Right atrium auricular region (tissue), 2 donors: ENCODE data around the gene CYTH1. TPM values are rescaled to one million over a fixed set of nuclear protein-coding genes. Genes with fewer than 3 reads are reported as not detected.

Experiments used
- DNase-seq: peaks from one replicate; pipeline ENCODE4 v3.0.0-alpha.2; 2019; ENCODE audit warnings: low spot score
- H3K27ac ChIP-seq, 2 donors: fragments of 200-600 bp; sonication (generic); 1 replicate in 1 of 2; 2 replicates in 1 of 2; pipeline ENCODE4 v1.5.1; 2016 to 2019
- H3K27me3 ChIP-seq, 2 donors: fragments of 200-600 bp; sonication (generic); one replicate each; pipeline versions ENCODE4 v1.5.1 to v1.6.0; 2017 to 2019
- H3K36me3 ChIP-seq: fragments of 200-600 bp; sonication (generic); one replicate; pipeline ENCODE4 v1.5.1; 2016
- H3K4me1 ChIP-seq, 2 donors: fragments of 200-600 bp; sonication (generic); one replicate each; pipeline versions ENCODE4 v1.5.1 to v1.6.0; 2017 to 2019
- H3K4me3 ChIP-seq, 2 donors: fragments of 200-600 bp; sonication (generic); 1 replicate in 1 of 2; 2 replicates in 1 of 2; pipeline ENCODE4 v1.5.1; 2017 to 2019; ENCODE audit warnings: mild to moderate bottlenecking in 1 of 2, moderate library complexity in 1 of 2
- H3K9me3 ChIP-seq, 2 donors: fragments of 200-600 bp; sonication (generic); one replicate each; pipeline ENCODE4 v1.5.1; 2019
- total RNA-seq, 2 donors: library from RNA; depleted of rRNA; stranded (reverse); fragments of >200 nt; gene quantifications; one replicate each; pipeline ENCODE4 v1.1.0, GENCODE V29; 2016
- TF ChIP-seq, protein P1 (sequence below), 2 donors: fragments of 200-600 bp; sonication (generic); IDR thresholded peaks; one replicate each; pipeline ENCODE4 v1.5.1; 2019; ENCODE audit warnings: antibody characterized with exemption in 2 of 2

Gene CYTH1
- total RNA-seq, 2 donors from 2014 or later = 23.8 to 31.0 TPM

DNA sequence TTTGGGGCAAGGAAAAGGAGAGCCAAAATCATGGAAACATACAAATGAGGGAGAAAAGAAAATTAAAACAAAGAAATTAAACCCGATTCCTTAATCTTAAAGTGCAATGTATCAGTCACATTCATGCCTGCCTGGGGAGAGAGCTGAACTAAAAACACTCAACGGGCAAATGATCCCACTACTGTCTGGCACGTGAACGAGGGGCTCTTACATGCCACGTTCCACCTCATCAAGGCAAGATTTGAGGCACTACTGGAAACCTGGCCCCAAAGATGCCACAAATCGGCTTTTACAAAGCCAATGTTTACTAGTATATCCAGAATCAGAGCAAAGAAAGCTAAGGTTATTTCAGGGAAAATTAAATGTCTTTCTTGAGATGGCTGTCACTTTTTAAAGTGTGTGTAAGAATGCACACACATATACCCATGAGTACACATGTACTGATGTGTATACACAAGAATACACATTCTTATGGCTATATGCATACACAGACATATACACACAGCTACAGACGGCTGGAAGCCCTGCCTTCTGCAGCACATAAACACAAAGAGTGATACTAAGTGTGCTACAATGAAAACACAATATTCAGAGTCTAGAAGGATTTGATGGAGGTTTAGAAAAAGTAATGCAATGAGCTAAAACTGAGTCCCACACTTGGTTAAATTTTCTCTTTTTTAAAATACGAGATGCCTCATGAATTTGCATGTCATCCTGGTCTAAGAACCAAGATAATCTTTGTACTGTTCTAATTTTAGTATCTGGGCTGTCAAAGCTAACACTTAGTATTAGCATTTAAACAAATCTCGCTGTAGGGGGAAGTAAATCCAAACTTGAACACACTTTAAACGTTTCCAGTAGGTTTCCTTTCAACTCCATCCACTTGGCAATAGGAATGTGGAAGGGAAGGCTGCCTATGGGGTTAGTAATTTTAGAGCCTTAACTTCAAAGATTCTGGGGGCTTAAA lies 85.8 kb downstream of the CYTH1 start:
- peaks cover 65% of the 10 kb centered on the region for H3K36me3 ChIP-seq

DNA sequence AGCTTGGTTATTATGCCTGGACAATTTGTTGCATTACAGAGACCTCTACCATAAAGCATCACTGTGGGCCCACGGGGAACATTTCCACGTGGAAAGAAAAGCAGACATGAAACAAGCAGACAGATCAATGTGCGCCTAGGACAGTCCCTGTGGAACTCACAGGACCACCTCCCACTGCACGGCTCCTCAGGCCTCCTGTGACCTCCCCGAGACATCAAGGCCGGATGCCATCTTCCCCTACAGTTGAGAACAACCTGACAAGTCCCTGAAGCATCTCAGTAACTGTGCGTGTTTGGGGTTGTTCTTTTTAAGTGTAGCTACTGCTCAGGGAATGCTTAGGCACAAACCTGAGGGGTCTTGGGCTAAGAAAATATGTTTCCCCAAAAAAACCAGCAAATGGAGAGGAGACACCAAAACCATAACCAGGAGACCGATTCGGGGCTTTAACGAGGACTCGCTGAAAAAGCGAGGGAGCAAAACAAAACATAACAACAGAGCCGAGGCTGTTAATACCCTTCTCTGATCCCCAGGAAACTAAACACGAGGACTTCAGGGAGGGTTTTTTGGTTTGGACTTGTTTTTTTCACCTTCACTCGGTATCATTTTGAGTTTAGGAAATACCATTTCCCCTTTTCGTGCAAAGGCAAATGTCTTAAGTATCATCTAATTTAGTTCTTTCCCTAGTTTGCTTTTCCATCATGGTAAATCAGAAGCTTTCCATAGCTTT lies 87.1 kb downstream of the CYTH1 start:
- Histone ChIP-seq H3K9me3 (no peaks in the 10 kb centered on the region), H3K36me3 (peaks cover 58% of the 10 kb centered on the region), H3K4me3 (no peak overlapping the region), H3K4me1 (peaks cover 0 to 16% of the 10 kb centered on the region in 2 donors), H3K27ac (no peak overlapping the region), H3K27me3 (no peaks in the 10 kb centered on the region)
- TF ChIP-seq, protein P1, sequence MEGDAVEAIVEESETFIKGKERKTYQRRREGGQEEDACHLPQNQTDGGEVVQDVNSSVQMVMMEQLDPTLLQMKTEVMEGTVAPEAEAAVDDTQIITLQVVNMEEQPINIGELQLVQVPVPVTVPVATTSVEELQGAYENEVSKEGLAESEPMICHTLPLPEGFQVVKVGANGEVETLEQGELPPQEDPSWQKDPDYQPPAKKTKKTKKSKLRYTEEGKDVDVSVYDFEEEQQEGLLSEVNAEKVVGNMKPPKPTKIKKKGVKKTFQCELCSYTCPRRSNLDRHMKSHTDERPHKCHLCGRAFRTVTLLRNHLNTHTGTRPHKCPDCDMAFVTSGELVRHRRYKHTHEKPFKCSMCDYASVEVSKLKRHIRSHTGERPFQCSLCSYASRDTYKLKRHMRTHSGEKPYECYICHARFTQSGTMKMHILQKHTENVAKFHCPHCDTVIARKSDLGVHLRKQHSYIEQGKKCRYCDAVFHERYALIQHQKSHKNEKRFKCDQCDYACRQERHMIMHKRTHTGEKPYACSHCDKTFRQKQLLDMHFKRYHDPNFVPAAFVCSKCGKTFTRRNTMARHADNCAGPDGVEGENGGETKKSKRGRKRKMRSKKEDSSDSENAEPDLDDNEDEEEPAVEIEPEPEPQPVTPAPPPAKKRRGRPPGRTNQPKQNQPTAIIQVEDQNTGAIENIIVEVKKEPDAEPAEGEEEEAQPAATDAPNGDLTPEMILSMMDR (IDR thresholded peaks at IDR 0.05) = no peak
- DNase-seq = no peak

More for the DNA sequence above, 85.8 kb downstream of the CYTH1 start:
- H3K4me1 ChIP-seq = peaks cover 0 to 16% of the 10 kb centered on the region in 2 donors
- no peak overlapping the region for H3K4me3 ChIP-seq
- no peak for DNase-seq
- H3K27ac ChIP-seq = peak overlapping the region; percentile 19 to 36
- H3K9me3 ChIP-seq = no peaks in the 10 kb centered on the region
- no peaks in the 10 kb centered on the region for H3K27me3 ChIP-seq
- TF ChIP-seq, protein P1 (IDR thresholded peaks at IDR 0.05) = no peak

DNA sequence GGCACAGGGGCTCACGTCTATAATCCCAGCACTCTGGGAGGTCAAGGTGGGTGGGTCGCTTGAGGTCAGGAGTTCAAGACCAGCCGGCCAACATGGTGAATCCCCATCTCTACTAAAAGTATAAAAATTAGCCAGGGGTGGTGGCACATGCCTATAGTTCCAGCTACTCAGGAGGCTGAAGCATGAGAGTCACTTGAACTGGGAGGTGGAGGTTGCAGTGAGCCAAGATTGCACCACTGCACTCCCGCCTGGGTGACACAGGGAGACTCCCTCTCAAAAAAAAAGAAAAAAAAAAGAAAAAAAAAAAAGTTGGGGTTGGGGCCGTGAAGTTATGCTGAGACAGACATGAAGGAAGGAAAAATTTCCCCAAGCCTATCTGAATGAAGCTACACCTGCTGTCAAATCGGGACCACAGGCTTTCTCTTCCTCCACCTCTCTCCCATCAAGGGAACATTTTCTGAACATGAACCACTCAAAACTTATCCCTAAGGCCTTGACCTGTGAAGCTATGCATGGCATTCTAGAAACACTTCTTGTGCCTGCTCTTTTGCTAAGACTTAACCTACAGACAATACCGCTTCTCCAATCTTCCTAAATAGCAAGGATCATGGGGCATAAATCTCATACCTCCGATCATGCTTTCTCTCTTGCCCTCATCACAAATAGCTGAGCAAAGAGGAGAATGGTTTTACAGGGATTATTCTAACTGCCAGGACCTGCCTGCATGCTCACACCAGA lies 88.6 kb downstream of the CYTH1 start:
- no peak for DNase-seq
- Histone ChIP-seq H3K4me1 (peaks cover 0 to 16% of the 10 kb centered on the region in 2 donors), H3K9me3 (no peaks in the 10 kb centered on the region), H3K4me3 (no peak overlapping the region), H3K27ac (no peak overlapping the region), H3K36me3 (peaks cover 46% of the 10 kb centered on the region), H3K27me3 (no peaks in the 10 kb centered on the region)
- TF ChIP-seq, protein P1 (IDR thresholded peaks at IDR 0.05) = no peak

DNA sequence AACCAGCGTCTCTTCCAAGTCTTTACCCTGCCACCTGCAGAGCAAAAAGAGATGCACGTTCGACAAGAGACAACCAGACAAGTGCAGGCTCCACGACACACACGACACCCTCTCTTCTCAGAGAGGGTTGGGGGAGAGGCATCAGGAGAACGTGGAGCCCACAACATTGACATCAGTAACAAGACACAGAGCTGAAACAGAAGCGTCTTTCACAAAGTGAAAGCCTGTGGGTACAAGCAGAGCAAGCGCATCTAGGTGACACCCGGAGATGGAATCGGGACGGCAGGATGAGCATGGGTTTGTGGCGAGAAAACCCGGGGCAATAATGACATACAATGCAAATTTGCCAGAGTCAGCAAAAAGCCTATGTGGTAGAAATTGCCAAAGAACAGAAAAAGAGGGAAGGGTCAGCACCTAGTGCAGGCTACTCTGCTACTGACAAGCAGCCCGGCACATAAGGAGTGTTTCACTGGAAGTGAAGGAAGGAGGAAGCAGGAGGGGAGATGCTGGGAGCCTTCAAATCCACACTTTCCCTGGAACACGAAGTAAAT lies 89.5 kb downstream of the CYTH1 start:
- H3K4me3 ChIP-seq = no peak overlapping the region
- no peaks in the 10 kb centered on the region for H3K27me3 ChIP-seq
- DNase-seq = no peak
- H3K4me1 ChIP-seq = peaks cover 0 to 10% of the 10 kb centered on the region in 2 donors
- peaks cover 42% of the 10 kb centered on the region for H3K36me3 ChIP-seq
- TF ChIP-seq, protein P1 (IDR thresholded peaks at IDR 0.05) = no peak
- H3K27ac ChIP-seq = no peak overlapping the region
- H3K9me3 ChIP-seq = no peaks in the 10 kb centered on the region

DNA sequence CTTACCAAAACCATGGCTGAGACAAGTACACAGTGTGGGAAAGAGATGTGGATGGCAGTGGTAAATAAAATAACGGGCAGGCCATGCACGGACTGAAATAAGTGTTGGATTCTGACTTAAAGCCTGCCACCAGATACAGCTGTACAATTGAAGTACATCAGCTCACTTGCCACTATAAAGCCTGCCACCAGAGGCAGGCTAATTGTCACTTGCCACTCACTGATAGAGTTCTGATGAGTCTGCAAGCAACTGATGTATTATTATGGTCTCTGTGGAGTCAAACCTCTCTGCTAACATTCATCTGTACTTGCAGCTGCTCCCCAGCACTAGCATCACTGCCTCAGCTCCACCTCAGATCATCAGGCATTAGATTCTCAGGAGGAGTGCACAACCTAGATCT lies 93.0 kb downstream of the CYTH1 start:
- TF ChIP-seq, protein P1 (IDR thresholded peaks at IDR 0.05) = no peak
- H3K9me3 ChIP-seq = no peaks in the 10 kb centered on the region
- H3K27ac ChIP-seq = no peak overlapping the region
- H3K4me3 ChIP-seq = no peak overlapping the region
- H3K4me1 ChIP-seq = no peaks in the 10 kb centered on the region
- H3K36me3 ChIP-seq = peaks cover 41% of the 10 kb centered on the region
- H3K27me3 ChIP-seq = no peaks in the 10 kb centered on the region
- no peak for DNase-seq
